GM12872 (cell line): ENCODE measurements around the gene APOL5.
A peak's percentile ranks its signal among the peaks of the same experiment; 100 is the strongest.

ENCODE experiments used
- CTCF ChIP-seq: IDR thresholded peaks from 3 replicates; pipeline ENCODE4 v1.5.1; 2011; ENCODE audit warnings: low read depth, mild to moderate bottlenecking, low read length, moderate library complexity; ENCODE audit not compliant: insufficient read depth

APOL5 gene

GRCh38 chr22:35736701-35737100 lies 19.0 kb downstream of the APOL5 start:
- no peak for TF ChIP-seq CTCF

DNA sequence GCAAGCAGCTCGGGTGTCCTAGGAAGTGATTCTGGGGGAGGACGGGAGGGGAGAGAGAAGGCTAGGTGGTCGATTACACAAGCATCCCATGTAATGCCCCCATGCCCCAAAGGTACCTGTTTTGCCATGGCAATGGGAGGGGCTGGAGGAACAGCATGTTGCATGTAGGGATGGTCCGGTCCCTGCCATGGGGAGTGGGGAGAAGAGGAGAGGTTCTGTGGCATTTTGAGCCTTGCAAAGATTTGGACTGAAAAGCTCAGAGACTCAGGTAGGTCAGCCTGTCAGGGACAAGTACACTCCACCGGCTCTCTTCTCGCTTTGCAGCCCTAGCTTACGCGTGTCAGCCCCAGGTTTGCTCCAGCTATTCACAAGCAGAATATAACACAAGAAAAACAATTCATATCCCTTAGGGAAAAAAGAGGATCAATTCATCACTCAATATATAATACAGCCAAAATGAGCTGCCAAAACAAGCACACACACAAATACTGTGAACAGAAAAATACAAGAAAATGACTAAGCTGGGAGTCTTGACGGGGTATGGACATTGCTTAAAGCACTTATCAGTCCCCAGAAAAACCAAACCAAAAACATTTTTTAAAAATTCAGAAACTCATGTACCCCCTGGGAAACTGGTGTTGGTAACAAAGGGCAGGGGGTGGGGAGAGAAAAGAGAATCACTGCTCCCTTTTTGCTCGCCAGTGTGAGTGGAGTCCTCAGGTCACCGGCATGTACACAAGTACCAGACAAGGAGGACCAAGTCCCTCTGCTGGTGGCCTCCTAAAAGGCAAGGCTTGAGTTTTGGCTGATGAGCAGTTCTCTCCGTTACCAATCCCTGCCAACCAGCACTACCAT lies 21.6 kb downstream of the APOL5 start:
- TF ChIP-seq CTCF = peak; percentile 22; the same call in 1 of the 3 replicates

DNA sequence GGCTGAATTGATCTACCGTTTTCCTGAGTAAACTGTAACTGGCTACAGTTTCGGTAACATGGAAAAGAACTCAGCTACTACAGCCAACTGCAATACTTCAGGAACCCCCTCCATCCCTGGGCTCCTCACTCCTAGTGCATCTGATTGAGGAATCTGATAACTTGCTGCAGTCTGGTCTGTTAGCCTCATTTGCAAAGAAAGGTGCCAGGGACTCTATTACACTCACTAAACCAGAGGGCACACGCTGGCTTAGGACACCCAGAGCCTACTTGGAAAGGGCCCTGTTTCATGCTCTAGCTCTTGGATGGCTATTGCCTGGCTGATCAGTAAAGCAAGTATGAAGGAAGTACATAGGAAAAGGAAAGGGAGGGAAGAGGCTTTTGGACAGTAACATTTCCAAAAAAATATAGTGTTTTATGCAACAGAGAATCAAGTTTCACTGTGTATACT lies 22.3 kb downstream of the APOL5 start:
- TF ChIP-seq CTCF = no peak

DNA sequence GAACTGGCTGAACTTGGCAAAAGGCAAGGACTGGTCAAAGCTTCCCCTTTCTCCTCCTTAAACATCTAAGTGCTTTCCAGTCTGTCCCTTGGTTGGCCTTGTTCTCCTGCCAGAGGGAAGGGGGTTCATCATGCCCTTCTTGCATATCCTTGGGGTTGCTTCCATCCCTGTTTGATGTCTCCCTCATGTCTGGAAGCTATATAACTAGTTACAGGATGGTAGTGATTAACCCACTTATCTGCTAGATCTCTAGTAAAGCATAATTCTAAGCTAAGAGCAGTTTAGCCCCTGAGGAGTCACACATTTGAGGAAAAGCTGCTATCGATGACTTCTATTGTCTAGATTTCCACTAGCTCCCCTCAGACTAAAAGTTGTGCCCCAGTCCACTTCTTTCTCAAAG lies 22.9 kb downstream of the APOL5 start:
- TF ChIP-seq CTCF = no peak

DNA sequence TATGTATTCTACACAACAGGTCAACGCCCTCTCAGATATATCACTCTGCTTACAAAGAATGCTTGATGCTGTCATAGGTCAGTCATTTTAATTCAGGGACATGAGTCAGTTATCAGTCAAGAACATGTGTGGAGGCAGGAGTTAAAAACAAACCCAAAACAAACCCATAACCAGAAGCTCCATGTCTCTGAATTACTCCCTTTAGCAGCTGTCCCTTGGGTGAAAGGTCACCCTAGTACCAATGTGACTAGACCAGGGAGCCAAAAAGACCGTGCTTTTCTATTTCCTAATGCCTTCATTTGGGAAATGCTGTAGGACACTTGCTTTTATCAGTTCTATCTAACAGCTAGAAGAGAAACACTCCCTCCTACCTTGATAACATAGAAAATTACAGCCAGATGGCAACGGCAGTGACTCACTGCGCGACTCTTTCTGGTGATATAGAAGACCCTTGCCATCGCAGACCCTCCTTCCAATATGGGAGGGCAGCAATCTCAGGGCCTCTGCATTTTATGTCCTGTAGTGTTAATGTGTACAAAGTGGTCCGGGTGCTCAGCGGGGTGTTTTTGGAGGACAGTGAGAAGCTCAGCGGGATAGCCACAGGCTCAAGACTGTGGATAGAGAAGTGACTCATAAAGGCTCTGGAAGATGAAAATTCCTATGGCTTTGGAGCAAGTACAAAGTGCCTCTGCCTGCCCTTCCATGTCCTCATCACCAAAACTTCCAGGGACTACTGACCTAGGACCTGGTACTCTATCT lies 24.8 kb downstream of the APOL5 start:
- no peak for TF ChIP-seq CTCF

- TF ChIP-seq CTCF = no peak
Measured at GRCh38 chr22:35743326-35743860, 25.7 kb downstream of the APOL5 start.

- TF ChIP-seq CTCF = no peak
Measured at GRCh38 chr22:35746248-35746647, 28.6 kb downstream of the APOL5 start.
